ENCODE measurements around the gene STK24. TPM values are rescaled to one million over a fixed set of nuclear protein-coding genes. Genes with fewer than 3 reads are reported as not detected.

The STK24 gene
- total and polyA plus RNA-seq, 2 of the 8 experiments (the other 6 are each of a cell fraction or from before 2014, with no cell fraction given), result 62.8 to 143 TPM

DNA sequence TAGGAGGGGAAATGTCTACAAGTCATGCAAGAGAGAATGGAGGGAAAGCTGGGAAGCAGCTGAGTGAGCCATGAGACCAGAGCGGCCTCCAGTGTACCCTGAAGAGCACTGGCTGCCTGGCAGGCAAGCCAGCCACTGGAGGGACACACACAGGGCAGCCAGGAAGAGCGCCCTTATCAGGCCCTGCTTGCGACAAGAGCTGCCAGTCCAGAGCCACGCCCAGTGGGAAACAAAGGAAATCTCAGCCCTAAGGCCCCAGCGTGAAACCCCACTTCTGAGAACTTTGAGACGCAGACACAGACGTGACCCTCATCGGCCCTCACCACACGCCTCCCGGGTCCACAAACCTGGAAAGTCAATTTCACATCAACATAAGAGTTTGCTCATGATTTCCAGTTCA, 105.0 kb downstream of the STK24 start:
- Histone ChIP-seq H3K14ac (ENCODE audit: insufficient read length) (no peak overlapping the region), H3K4me2 (ENCODE audit: insufficient read depth in 1 of 2, low read depth in 2 of 2, low read length in 2 of 2) (no peak overlapping the region), H3K4me3 (ENCODE audit: extremely low read depth in 1 of 4, insufficient read depth in 2 of 4, low read depth in 3 of 4, low read length in 4 of 4) (no peak overlapping the region), H4K91ac (replicated peaks; ENCODE audit: insufficient read length, low read length) (no peak overlapping the region), H2BK15ac (ENCODE audit: low read length) (no peak overlapping the region), H3K9ac (replicated peaks in 1 of 4; ENCODE audit: extremely low read depth in 1 of 4, low read depth in 3 of 4, low read length in 3 of 4) (no peak overlapping the region), H3K4ac (replicated peaks; ENCODE audit: insufficient read length, low read depth, low read length) (no peak overlapping the region), H4K20me1 (replicated peaks in 1 of 2; ENCODE audit: control insufficient read depth in 1 of 2, insufficient read depth in 2 of 2, low read length in 2 of 2) (peaks cover 5 to 21% of the 10 kb centered on the region in 2 experiments), H3K79me1 (ENCODE audit: low read depth, low read length) (peaks cover 16% of the 10 kb centered on the region; the same call in 1 of the 2 replicates), H3K27ac (ENCODE audit: low read depth, low read length) (no peak overlapping the region), H3K56ac (replicated peaks; ENCODE audit: insufficient read length, low read depth, low read length) (no peak overlapping the region), H2BK12ac (ENCODE audit: low read depth, low read length) (no peak overlapping the region), H3K36me3 (ENCODE audit: control insufficient read depth in 2 of 4, insufficient read depth in 4 of 4, low read length in 3 of 4) (peaks cover 2 to 23% (median 11%) of the 10 kb centered on the region in 4 experiments; a peak in 7 of 8 replicates), H4K5ac (ENCODE audit: insufficient read length, low read depth, low read length) (no peak overlapping the region), H3K23ac (ENCODE audit: insufficient read length) (no peak overlapping the region), H4K8ac (ENCODE audit: extremely low read depth, insufficient read depth, low read length) (no peak overlapping the region; the same call in 1 of the 2 replicates), H3K4me1 (replicated peaks in 1 of 4; ENCODE audit: control insufficient read depth in 3 of 4, insufficient read depth in 4 of 4, low read length in 3 of 4) (peaks cover 0 to 18% (median 12%) of the 10 kb centered on the region in 4 experiments; a peak in 6 of 7 replicates), H3K27me3 (replicated peaks in 1 of 4; ENCODE audit: control insufficient read depth in 3 of 4, extremely low read depth in 1 of 4, insufficient read depth in 3 of 4, low read length in 3 of 4) (no peaks in the 10 kb centered on the region), H2AFZ (ENCODE audit: low read length) (no peak overlapping the region), H2AK5ac (ENCODE audit: low read depth, low read length) (peak overlapping the region; percentile 47), H3K79me2 (ENCODE audit: control insufficient read depth in 1 of 2, insufficient read depth in 2 of 2, low read length in 2 of 2) (peaks cover 0 to 36% of the 10 kb centered on the region in 2 experiments; a peak in 2 of 4 replicates), H2BK120ac (replicated peaks; ENCODE audit: low read depth, low read length) (no peak overlapping the region), H2BK20ac (ENCODE audit: low read length) (no peak overlapping the region), H3K18ac (ENCODE audit: extremely low read depth, low read length) (no peak overlapping the region), H3K9me3 (ENCODE audit: insufficient read depth in 2 of 2, low read depth in 1 of 2, low read length in 1 of 2) (no peaks in the 10 kb centered on the region), H3K23me2 (ENCODE audit: low read depth, low read length) (no peaks in the 10 kb centered on the region), H2BK5ac (ENCODE audit: low read depth, low read length) (no peak overlapping the region)
- DNase-seq (ENCODE audit: low read depth in 1 of 2, low spot score in 2 of 2) (no peak), FAIRE-seq (no peak)
- no peak for TF ChIP-seq CTBP2 (IDR thresholded peaks at IDR 0.05; ENCODE audit: borderline replicate concordance, insufficient read depth, insufficient read length, low read length)
- TF ChIP-seq POLR2AphosphoS5 (IDR thresholded peaks at IDR 0.05; ENCODE audit: low read depth, low read length), result no peak
- no peak for TF ChIP-seq CREB1 (IDR thresholded peaks at IDR 0.05)
- no peak for TF ChIP-seq RAD21 (IDR thresholded peaks at IDR 0.05 in 1 of 2, conservative IDR thresholded peaks at IDR 0.05 in 1 of 2; ENCODE audit: low read depth in 2 of 2, low read length in 2 of 2)
- 88% methylated on average over 10 of the region's 10 CpGs; no CpG with 5 or more reads in 1 of the 2 experiments for WGBS, 2 experiments (ENCODE audit: extremely low coverage in 1 of 2, insufficient coverage in 1 of 2, insufficient read length in 1 of 2, insufficient replicate concordance in 2 of 2, low coverage in 1 of 2, low lambda C conversion rate in 2 of 2, missing lambda C conversion rate in 1 of 2)
- CTCF ChIA-PET (ENCODE audit: partially characterized antibody), result interaction anchor here (0.7 to 3.4 kb wide), 5 partner anchors 13 to 201 kb away, joined by 3 to 11 read pairs (median 3); no protein-coding TSS in a partner anchor
- POLR2A ChIA-PET (ENCODE audit: partially characterized antibody), result interaction anchor here (0.7 kb wide), 1 partner anchor 22 kb away, joined by 3 read pairs; no protein-coding TSS in a partner anchor
